ENCODE data around the gene EPHA5. TPM values are rescaled to one million over a fixed set of nuclear protein-coding genes. Genes with fewer than 3 reads are reported as not detected.

Gene EPHA5
- total RNA-seq, 1 donor from 2014 or later, result 0.20 TPM

- TF ChIP-seq, protein P1, sequence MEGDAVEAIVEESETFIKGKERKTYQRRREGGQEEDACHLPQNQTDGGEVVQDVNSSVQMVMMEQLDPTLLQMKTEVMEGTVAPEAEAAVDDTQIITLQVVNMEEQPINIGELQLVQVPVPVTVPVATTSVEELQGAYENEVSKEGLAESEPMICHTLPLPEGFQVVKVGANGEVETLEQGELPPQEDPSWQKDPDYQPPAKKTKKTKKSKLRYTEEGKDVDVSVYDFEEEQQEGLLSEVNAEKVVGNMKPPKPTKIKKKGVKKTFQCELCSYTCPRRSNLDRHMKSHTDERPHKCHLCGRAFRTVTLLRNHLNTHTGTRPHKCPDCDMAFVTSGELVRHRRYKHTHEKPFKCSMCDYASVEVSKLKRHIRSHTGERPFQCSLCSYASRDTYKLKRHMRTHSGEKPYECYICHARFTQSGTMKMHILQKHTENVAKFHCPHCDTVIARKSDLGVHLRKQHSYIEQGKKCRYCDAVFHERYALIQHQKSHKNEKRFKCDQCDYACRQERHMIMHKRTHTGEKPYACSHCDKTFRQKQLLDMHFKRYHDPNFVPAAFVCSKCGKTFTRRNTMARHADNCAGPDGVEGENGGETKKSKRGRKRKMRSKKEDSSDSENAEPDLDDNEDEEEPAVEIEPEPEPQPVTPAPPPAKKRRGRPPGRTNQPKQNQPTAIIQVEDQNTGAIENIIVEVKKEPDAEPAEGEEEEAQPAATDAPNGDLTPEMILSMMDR (IDR thresholded peaks at IDR 0.05), result no peak
- intact Hi-C loops (cut with DNase I), result no loop called here
- H3K27me3 ChIP-seq, result no peaks in the 10 kb centered on the region
- no peak overlapping the region for H3K4me3 ChIP-seq
- DNase-seq, result no peak
- H3K9me3 ChIP-seq, result no peaks in the 10 kb centered on the region
- no peak for ATAC-seq
- no peaks in the 10 kb centered on the region for H3K36me3 ChIP-seq
- no peak overlapping the region for H3K27ac ChIP-seq
- H3K4me1 ChIP-seq, result no peaks in the 10 kb centered on the region
Observed at GRCh38 chr4:65302145-65302544, 368.1 kb downstream of the EPHA5 start.

DNA sequence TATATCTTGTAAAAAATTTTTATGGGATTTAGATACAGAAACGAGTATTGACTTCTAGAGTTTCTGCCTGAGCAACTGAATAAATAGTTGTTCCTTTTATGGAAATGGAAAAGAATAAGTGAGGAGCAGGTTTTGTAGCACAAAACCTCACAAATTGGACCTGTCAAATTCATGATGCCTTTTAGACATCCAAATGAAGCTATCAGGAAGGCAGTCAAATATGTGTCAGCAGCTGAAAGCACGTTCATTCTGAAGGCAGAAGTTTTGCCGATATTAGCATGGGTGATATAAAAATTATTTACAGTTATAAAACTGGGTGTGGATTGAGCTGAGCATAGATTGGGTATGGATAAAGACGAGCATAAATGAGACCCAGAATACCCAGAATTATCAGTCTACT, 374.0 kb downstream of the EPHA5 start:
- H3K9me3 ChIP-seq, result no peaks in the 10 kb centered on the region
- no peak overlapping the region for H3K27ac ChIP-seq
- no peaks in the 10 kb centered on the region for H3K4me1 ChIP-seq
- H3K27me3 ChIP-seq, result no peaks in the 10 kb centered on the region
- DNase-seq, result no peak
- ATAC-seq, result no peak
- H3K4me3 ChIP-seq, result no peak overlapping the region
- intact Hi-C loops (cut with DNase I), result no loop called here
- TF ChIP-seq, protein P1 (IDR thresholded peaks at IDR 0.05), result no peak
- H3K36me3 ChIP-seq, result no peaks in the 10 kb centered on the region

DNA sequence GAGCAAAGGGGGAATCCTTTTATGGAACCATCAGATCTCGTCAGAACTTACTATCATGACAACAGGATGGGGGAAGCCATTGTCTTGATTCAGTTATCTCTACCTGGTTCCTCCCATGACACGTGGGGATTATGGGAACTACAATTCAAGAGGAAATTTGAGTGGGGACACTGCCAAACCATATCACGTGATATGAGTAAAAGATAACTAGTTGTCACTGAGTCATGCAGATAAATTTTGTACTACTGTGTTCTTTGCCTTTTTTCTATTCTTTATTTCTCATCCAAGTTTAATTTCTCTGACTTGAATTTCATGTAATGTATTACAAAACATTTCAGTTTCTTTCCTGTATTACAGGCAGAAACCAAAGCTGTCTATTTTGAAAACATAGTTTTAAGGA, 383.2 kb downstream of the EPHA5 start:
- intact Hi-C loops (cut with DNase I), result no loop called here
- H3K27ac ChIP-seq, result no peak overlapping the region
- no peak overlapping the region for H3K4me3 ChIP-seq
- TF ChIP-seq, protein P1 (IDR thresholded peaks at IDR 0.05), result no peak
- DNase-seq, result no peak
- no peak for ATAC-seq
- no peaks in the 10 kb centered on the region for H3K27me3 ChIP-seq
- H3K4me1 ChIP-seq, result no peaks in the 10 kb centered on the region
- H3K36me3 ChIP-seq, result no peaks in the 10 kb centered on the region
- no peaks in the 10 kb centered on the region for H3K9me3 ChIP-seq

Measured in upper lobe of right lung (tissue), 1 donor.